Cardiac muscle cell (in vitro differentiated cells and primary cell): Measurements from ENCODE around the gene FOXL3. TPM values are rescaled to one million over a fixed set of nuclear protein-coding genes. Genes with fewer than 3 reads are reported as not detected.

ENCODE experiments used
- DNase-seq, 2 donors: peaks; one replicate each; pipeline versions ENCODE4 v3.0.0 to v3.0.0-alpha.2; 2010 to 2017; ENCODE audit warnings: low read depth in 1 of 2, low spot score in 1 of 2
- H3K27ac ChIP-seq: fragments of 200-600 bp; sonication (generic); 2 replicates; pipeline ENCODE4 v1.5.1; 2016
- H3K27me3 ChIP-seq: fragments of 200-600 bp; sonication (generic); 2 replicates; pipeline ENCODE4 v1.6.0; 2016; ENCODE audit warnings: control low read depth
- H3K36me3 ChIP-seq: fragments of 200-600 bp; sonication (generic); 2 replicates; pipeline ENCODE4 v1.5.1; 2016; ENCODE audit warnings: control low read depth
- H3K4me1 ChIP-seq: fragments of 200-600 bp; sonication (generic); 2 replicates; pipeline ENCODE4 v1.8.1; 2017; ENCODE audit warnings: low read depth, mild to moderate bottlenecking, mixed run types
- H3K4me3 ChIP-seq: fragments of 200-600 bp; sonication (generic); 2 replicates; pipeline ENCODE4 v1.5.1; 2016; ENCODE audit warnings: mild to moderate bottlenecking
- H3K9me3 ChIP-seq: fragments of 200-600 bp; sonication (generic); 2 replicates; pipeline ENCODE4 v1.5.1; 2017; ENCODE audit warnings: low read depth, mild to moderate bottlenecking, control low read depth
- polyA plus RNA-seq: library from polyadenylated mRNA; unstranded; fragments of >200 nt; fragmentation: Nextera tagmentation; extraction: Ambion mirVana; gene quantifications from 2 replicates; pipeline ENCODE4 v1.2.1, GENCODE V29; 2016
- total RNA-seq: library from RNA; depleted of rRNA; stranded (reverse); fragments of >200 nt; gene quantifications from 2 replicates; pipeline ENCODE4 v1.2.3, GENCODE V29; 2016
- TF ChIP-seq, protein P1 (sequence below): IDR thresholded peaks from 2 replicates; pipeline ENCODE4 v1.5.1; 2012; ENCODE audit warnings: low read depth, mild to moderate bottlenecking, low read length

Gene FOXL3
- total and polyA plus RNA-seq, 2 experiments from 2014 or later = not detected

DNA sequence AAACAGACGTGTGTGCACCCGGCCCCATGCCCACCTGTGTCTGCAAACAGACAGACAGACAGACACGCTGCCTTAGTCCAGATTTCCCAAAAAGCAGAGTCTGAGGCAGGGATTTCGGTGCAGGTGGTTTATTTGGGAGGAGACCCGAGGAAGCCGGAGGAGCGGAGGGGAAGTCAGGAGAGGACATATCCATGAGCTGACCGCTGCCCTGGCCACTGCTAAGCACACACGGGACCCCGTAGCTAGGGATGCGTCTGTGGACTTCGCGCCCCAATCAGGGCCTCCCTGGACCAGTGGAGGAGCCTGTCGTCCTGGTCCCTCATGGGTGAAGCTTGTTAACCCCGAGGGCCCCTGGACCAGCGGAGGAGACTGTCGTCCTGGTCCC is 47.6 kb downstream of the FOXL3 start:
- Histone ChIP-seq H3K27me3 (no peaks in the 10 kb centered on the region), H3K4me3 (no peak overlapping the region), H3K36me3 (no peaks in the 10 kb centered on the region), H3K9me3 (no peaks in the 10 kb centered on the region), H3K27ac (no peak overlapping the region), H3K4me1 (peaks cover under 1% of the 10 kb centered on the region)
- DNase-seq = no peak
- TF ChIP-seq, protein P1, sequence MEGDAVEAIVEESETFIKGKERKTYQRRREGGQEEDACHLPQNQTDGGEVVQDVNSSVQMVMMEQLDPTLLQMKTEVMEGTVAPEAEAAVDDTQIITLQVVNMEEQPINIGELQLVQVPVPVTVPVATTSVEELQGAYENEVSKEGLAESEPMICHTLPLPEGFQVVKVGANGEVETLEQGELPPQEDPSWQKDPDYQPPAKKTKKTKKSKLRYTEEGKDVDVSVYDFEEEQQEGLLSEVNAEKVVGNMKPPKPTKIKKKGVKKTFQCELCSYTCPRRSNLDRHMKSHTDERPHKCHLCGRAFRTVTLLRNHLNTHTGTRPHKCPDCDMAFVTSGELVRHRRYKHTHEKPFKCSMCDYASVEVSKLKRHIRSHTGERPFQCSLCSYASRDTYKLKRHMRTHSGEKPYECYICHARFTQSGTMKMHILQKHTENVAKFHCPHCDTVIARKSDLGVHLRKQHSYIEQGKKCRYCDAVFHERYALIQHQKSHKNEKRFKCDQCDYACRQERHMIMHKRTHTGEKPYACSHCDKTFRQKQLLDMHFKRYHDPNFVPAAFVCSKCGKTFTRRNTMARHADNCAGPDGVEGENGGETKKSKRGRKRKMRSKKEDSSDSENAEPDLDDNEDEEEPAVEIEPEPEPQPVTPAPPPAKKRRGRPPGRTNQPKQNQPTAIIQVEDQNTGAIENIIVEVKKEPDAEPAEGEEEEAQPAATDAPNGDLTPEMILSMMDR = no peak

DNA sequence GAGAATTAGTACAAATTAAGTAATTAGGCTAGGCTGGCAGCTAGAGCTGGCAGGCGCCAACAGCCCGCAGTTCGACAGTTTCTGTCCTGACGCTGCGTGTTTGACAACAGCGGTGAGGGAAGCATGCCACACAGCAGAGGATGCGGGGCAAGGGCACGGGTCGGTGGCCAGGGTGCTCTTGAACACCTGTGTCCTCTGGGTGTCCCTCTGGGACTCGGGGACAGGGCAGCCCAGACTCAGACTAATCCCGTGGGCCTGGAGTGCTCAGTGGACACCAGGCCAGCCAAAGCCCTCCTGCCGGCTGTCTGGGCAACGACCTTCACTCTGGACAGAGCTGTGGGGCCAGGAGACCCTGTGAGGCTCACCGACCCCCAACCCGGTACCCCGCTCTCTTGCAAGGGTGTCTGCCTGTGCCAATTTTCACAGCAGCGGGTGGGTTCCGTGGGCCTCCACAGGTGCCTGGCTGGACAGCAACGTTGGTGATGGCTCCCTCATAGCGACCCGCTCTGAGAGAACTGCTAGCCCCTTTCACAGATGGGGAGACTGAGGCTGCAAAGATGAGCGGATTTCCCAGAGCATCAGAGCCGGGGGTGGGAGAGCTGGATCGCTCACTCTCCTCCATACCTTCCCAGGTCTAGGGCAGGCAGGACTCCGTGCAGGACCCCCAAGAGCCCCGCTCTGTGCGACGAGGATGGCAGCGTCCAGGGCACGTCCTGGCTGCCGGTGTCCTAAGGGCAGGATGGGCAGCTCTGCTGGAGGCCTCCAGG is 48.5 kb downstream of the FOXL3 start:
- Histone ChIP-seq H3K27ac (no peak overlapping the region), H3K4me1 (peaks cover 10% of the 10 kb centered on the region), H3K4me3 (no peak overlapping the region), H3K36me3 (no peaks in the 10 kb centered on the region), H3K27me3 (no peaks in the 10 kb centered on the region), H3K9me3 (no peaks in the 10 kb centered on the region)
- TF ChIP-seq, protein P1 = no peak
- DNase-seq = no peak

GRCh38 chr7:339062-339342 is 49.0 kb downstream of the FOXL3 start:
- DNase-seq = no peak
- TF ChIP-seq, protein P1 = no peak
- Histone ChIP-seq H3K9me3 (no peaks in the 10 kb centered on the region), H3K27ac (no peak overlapping the region), H3K27me3 (no peaks in the 10 kb centered on the region), H3K4me1 (peaks cover 15% of the 10 kb centered on the region), H3K36me3 (no peaks in the 10 kb centered on the region), H3K4me3 (no peak overlapping the region)

GRCh38 chr7:339696-340095 is 49.7 kb downstream of the FOXL3 start:
- H3K4me1 ChIP-seq = peaks cover 16% of the 10 kb centered on the region
- H3K9me3 ChIP-seq = no peaks in the 10 kb centered on the region
- no peak for DNase-seq
- no peak overlapping the region for H3K27ac ChIP-seq
- H3K4me3 ChIP-seq = no peak overlapping the region
- H3K36me3 ChIP-seq = no peaks in the 10 kb centered on the region
- no peaks in the 10 kb centered on the region for H3K27me3 ChIP-seq
- TF ChIP-seq, protein P1 = no peak

GRCh38 chr7:340200-340937 is 50.4 kb downstream of the FOXL3 start:
- no peak for DNase-seq
- Histone ChIP-seq H3K4me1 (peaks cover 16% of the 10 kb centered on the region), H3K9me3 (no peaks in the 10 kb centered on the region), H3K4me3 (no peak overlapping the region), H3K36me3 (no peaks in the 10 kb centered on the region), H3K27me3 (no peaks in the 10 kb centered on the region), H3K27ac (no peak overlapping the region)
- TF ChIP-seq, protein P1 = no peak

Other genes with a start within 250 kb of the FOXL3 start
- gene FAM20C, start 97.6 kb upstream of the FOXL3 start, total RNA-seq = 15.0 and 15.7 TPM in 2 replicates
- gene FAM20C, start 97.6 kb upstream of the FOXL3 start, polyA plus RNA-seq = 3.6 and 4.9 TPM in 2 replicates
- 22.0 and 25.6 TPM in 2 replicates for gene PDGFA, start 229.7 kb downstream of the FOXL3 start, total RNA-seq
- 6.5 and 7.7 TPM in 2 replicates for gene PDGFA, start 229.7 kb downstream of the FOXL3 start, polyA plus RNA-seq